RPMI7951 (cell line): Measurements from ENCODE around the gene CCDC33. TPM values are rescaled to one million over a fixed set of nuclear protein-coding genes. Genes with fewer than 3 reads are reported as not detected.
A peak's percentile ranks its signal among the peaks of the same experiment; 100 is the strongest.

Source experiments
- DNase-seq: peaks from one replicate; pipeline ENCODE4 v3.0.0-alpha.2; 2012; ENCODE audit warnings: low read depth
- total RNA-seq: library from RNA; depleted of rRNA; stranded (reverse); fragments of >200 nt; shearing (Covaris generic); gene quantifications from 2 replicates; pipeline ENCODE4 v1.2.3, GENCODE V29; 2014

The CCDC33 gene
- total RNA-seq, 1 experiment from 2014 or later: 1.1 TPM

DNA sequence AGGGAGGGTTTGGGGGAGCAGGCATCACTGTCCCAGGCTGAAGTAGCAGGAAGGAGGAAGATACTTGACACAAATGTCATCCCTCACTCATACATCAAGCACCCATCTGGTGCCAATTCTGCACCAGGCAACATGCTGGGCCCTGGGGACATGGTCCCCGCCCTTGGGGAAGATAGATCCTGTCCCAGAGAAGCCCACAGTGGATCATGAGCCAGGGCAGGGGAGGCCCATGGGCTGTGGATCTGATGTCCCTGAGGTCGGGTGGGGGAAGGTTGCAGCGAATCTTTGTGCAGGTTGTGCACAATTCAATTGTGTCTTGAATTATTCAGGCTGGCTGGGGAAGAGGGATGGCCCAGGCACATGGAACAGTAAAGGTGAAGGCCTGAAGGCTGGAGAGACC, 6.4 kb upstream of the CCDC33 start:
- DNase-seq: no peak

DNA sequence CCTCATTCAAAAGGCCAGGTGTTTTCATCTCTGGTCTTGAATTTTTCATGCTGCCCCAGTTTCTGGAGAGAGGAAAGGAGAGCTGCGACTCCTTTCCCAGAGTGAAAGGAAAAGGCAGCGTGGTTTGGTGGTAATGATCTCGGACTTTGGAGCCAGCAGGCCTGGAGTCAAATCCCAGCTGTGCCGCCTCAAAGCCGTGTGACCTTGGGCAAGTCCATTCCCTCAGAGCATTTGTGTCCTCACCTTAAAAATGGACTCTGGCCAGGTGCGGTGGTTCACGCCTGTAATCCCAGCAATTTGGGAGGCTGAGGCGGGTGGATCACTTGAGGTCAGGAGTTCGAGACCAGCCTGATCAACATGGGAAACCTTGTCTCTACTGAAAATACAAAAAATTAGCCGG, 4.7 kb upstream of the CCDC33 start:
- DNase-seq: no peak

DNA sequence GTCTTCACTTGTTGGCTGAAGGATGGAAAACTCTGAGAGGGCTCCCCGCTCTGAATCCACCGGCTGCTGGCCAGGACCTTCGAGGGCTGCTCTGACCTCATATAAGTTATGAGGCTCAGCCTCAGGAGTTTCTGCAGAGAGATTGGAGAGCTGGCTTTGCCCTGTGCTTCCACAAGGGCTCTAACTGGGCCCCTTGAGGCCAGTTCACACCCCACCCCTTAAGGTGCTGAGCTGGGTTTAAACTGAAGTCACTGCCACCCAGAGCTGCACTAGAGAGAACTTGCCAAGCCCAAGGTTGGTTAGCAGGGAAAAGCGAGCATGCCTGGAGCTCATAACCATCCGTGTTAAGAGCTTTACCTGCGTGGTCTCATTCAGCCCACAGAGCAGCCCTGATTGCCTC, 2.8 kb upstream of the CCDC33 start:
- DNase-seq: no peak

DNA sequence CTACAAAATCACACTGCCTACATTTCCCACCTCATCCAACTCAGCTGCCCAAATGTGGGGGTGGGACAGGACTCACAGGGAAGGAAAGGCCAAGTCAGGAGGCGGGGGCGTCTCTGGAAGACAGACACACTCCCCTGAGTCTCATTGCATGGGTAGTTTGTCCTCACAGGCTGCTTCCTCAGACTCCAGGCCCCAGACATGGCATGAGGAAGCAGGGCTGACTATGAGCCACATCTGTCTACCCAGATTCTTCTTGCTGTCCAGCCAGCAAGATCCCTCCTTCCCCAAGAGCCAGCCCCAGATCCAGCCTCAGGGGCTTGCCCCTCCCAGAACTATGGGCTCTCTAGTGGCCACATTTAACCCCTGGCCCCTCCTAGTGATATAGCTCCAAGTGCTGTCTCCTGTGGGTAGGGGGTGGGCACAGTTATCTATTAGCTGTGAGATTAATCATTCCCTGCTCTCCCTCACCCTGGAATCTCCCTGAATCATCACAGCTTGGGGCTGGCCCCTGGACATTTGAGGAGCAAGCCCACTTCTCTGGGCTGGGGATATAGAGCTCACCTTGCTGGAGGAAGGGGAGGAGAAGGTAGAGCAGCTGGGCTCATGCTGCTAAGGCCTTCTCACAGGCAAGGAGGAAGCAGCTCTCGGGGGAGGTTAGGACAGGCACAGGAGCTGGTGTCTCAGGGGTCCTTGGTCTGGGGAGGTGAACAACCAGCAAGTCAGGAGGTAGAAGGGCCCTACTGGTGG, 2.1 kb upstream of the CCDC33 start:
- DNase-seq: no peak

DNA sequence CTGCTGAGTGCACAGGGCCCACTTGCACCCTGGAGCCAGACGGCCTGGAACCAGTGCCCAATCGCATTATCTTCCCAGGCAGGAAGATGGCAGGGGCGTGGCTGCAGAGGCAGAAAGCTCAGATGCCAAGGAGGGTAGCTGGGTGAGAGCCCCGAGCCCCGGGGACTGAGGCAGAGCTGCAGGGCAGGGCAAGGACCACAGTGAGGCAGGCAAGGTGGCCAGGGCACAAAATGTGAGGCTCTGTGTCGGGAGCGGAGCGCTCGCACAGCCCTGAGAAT, 1.6 kb upstream of the CCDC33 start:
- no peak for DNase-seq

DNA sequence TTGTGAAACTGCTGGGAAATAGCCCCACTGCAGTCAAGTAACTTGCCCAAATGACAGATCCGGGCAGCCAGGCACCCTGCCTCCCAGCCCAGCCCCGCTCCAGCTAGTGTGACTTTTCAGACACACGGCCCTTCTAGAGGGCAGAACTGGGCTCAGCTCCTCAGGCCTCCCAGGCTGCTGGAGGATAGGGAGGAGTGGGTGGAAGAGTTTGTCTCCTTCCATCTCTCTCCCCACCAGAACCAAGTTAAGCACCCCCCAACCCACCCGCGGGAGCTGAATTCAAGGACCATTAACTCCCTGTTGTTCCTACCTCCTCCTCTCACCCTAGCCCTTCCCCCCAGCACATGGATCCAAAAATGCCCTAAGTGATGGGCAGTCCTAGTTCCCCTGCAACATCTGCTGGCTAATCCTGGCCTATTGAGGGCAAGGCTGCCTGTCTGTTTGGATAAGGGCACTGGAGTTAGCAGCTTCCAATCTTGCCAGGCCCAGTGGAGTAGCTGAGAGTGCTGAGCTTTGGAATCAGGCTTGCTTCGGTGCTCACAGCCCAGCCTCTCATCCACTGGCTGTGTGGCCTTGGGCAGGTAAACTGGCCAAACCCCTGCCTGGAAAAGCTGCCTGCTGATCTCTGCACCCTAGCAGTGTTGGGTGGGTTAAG, 3.1 kb downstream of the CCDC33 start:
- DNase-seq: no peak

DNA sequence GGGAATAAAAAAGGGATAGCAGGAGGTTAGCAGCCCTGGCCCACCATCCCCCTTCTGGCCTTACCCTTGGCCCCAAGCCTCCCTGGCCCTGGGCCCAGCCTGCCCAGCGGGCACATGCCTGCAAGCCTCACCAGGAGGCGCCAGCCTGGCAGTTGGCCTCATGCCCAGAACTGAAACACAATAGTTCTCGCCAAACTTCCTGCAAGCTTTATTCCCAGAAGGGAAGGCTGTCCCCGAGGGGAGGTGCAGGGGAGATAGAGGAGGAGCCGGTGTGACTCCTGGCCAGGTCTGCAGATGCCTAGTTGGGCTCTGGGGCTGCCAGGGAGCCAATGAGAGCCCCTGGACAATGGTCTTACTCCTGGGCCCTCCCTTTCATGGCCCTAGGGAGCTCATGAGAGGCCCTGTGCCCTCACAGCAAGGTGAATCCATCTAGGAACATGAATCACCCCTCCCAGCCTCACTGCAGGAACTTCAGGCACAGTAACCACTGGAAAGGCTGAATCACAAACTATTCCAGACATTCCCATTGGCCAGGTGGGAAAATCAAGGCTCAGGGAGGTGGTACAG, 4.0 kb downstream of the CCDC33 start:
- peak; percentile 91 for DNase-seq

DNA sequence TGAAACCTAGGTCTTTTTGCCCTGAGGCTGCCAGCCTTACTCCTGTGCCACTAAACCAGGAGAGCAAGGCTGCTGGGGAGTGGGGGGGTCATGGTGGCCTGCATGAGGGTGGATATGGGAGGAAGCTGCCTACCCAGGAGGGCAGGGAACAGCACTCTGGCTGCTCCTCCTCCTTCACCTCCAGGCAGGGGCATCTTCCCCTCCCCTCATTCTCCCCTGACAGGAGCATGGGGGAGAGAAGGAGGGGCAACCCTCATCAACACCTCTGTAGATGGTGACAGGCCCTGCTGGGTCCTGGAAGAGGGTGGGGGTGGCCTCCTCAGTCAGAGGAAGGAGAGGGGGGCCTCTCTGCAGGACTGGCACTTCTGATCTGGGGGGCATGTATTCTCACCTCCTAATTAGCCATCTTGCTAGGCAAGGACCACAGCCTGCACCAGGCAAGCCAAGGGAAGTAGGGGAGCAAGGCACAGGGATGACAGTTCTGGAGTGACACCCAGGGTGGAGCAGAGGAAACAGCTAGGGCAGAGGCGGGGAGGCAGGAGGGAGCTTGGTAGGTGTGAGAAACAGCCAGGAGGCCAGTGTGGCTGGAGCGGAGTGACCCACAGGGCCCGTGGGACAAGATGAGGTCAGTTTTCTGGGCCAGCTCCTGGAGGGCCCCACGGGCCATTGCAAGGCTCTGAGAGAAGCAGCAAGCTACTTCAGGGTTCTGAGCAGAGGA, 4.9 kb downstream of the CCDC33 start:
- DNase-seq: no peak

DNA sequence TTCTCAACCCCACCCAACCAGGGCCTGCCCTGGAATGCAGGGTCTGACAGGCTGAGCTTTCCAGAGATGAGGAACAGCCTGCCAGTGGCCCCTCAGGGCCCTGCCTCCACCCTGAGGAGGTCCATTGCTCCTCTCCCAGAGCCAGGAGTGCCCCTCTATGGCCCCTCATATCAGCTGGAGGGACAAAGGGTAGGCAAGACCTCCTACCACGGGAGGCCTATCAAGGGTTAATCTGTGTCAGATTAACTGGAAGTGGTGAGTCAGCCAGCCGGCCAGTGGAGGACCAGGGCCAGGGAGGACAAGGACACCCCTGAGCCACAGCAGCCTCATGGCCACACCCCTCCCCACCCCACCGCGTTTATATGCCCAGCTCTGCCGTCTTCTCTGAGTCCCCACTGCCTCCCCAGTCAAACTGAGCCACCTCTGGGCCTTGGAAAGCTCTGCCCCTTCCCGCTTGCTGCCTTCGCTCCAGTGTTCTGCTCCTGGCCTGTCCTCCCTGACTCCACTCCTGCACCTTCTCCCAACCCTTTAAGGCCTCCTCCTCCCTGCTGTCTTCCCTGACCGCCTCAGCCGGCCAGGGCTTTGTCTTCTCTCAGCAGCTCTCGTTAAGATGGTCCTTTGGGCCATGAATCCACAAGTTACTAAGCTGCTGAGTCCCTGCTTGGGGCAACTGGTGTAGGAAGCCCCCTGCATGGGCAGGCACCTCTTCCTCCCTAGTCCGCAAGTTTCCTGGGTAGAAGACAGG, 6.5 kb downstream of the CCDC33 start:
- peak; percentile 85 for DNase-seq

DNA sequence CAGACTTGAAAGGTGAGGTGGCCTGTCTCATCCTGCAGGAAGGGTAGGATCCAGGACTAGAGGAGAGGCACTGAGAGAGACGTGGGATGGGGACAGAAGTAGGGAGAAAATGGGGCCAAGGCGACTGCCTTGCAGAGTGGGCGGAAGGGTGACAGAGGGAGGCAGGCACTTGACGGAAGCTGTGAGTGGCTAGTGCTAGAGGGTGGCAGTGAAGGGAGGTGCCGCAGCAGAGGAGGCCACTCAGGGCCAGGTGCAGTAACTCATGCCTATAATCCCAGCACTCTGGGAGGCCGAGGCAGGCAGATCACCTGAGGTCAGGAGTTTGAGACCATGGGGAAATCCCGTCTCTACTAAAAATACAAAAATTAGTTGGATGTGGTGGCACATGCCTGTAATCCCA, 7.3 kb downstream of the CCDC33 start:
- DNase-seq: no peak

DNA sequence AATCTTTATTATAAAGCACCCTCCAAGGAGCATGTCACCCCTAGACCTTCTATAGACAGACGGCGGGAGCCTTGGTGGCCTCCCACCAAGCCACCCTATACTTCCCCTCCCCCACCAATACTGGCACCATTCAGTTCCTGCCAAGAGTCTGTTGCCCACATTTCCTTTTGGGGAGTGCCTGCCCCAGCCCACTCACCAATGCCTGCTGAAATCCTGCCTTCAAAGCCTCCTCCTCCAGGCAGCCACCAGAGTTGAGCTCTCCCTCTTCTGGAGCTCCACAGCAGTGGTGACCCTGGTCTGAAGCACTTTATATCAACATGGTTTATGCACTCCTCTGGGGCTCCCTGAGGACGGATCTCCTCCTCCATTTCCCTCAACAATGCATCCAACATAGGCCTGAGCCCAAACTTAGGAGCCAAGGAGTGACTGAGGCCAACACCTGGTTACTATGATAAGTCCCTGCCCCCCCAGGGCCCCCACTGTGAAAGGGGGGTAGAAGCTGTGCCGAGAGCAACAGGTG, 8.8 kb downstream of the CCDC33 start:
- no peak for DNase-seq

DNA sequence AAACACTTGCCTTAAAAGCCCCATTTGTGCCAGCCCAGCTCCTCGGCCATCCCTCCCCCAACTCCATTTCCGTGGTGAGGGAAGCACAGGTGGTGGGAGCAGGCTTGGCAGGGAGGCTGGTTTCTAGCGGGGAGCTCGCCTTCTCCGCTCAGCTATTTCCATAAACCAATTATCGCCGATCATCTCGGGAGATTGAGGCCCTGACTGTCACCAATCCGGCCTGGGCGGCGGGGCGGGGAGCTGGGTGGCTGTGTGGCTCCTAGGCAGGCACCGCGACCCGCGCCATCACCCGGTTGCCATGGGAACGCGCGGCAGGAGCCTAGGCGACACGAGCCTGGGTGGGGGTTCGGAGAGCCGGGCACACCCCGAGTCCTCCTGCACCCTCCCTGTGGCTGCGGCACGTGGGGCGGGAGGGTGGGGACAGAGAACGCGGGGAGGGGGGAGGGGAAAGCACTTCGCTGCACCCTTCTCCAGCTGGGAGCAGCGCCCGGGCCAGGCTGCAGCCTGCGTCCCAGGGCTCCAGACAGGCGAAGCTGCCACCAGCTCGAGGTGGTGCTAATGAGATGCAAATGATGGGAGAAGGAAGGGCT, 9.3 kb downstream of the CCDC33 start:
- no peak for DNase-seq

DNA sequence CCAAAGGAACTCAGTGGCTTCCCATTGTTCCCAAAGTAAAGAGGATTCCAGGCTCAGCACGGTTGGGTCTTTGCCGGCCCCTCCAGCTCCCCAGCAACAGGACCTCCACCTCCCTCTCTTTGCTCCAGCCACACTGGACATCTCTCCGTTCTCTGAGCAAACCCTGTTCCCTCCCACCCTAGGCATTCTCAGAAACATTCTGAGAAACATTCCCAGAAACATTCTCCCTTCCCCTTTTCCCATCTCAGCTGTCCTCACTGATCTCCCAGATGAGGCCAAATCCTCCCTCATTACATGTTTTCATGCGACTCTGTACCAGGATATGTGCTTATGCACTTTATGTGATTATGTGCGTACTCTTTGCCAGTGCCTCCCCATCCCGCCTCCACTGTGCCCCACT, 14.1 kb downstream of the CCDC33 start:
- no peak for DNase-seq

DNA sequence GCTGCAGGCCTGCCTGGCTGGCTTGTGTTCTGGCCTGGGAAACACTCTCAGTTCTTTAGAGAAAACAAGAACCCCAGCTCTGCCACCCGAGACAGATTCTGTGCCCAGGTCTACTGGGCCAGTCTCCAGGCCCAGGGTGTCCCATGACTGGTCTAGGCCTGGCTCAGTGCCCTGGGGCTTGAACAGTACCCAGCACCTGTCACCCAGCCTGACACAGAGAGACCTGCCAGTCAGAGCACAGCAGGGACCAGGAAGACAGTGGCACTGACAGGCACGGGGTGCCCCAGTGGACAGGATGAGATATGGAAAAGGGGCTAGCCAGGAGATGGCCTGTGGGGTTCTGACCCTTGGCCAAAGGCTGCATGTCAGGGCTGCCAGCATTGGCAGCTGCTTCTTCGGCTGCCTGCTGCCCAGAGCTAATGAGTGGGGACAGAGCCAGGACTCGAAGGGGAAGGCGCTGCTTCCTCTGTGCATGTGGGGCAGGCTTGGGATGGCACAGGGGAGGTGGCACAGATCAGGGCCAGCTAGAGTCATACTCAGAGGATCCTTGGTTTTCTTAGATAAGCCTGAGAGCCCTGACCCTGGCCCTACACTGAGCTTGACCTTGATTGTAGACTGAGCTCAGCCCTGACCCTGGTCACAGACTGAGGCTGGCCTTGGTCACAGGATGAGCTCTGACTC, 15.1 kb downstream of the CCDC33 start:
- no peak for DNase-seq

DNA sequence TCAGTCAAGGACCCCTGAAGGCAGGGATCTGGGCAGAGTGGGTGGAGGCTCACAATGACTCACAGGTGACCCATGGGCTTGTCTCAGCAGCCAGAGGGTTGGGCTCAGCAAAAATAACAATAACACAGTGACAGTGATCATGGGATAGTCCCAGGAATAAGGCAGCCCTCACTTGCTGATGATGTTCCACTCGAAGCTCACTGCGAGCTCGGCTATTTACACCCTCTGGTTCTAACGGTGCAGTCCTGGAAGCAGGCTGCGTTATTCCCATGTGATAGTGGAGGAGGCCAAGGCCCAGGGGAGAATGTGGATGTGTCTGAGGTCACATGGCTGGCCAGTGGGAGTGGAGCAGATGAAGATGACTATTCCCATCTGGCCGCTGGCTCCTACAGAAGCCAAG, 16.2 kb downstream of the CCDC33 start:
- DNase-seq: peak; percentile 22

DNA sequence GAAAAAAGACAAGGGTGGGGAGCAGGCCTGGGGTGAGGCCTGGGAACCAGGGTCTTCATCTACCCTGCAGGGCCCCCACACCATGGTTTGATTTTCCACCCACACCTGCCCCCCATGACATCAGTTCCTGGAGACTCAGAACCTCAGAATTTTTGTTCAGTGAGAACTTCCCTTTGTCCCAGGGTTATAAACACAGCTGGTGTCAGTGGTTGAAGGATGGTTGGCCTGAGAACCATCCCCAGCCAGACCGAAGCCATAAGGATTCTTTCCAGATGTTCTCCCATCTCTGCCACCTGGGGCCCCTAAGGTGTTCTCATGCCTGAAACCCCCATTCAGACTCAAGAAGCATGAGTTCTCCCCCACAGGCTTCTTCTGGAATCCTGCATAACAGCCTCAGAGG, 16.6 kb downstream of the CCDC33 start:
- peak; percentile 41 for DNase-seq

DNA sequence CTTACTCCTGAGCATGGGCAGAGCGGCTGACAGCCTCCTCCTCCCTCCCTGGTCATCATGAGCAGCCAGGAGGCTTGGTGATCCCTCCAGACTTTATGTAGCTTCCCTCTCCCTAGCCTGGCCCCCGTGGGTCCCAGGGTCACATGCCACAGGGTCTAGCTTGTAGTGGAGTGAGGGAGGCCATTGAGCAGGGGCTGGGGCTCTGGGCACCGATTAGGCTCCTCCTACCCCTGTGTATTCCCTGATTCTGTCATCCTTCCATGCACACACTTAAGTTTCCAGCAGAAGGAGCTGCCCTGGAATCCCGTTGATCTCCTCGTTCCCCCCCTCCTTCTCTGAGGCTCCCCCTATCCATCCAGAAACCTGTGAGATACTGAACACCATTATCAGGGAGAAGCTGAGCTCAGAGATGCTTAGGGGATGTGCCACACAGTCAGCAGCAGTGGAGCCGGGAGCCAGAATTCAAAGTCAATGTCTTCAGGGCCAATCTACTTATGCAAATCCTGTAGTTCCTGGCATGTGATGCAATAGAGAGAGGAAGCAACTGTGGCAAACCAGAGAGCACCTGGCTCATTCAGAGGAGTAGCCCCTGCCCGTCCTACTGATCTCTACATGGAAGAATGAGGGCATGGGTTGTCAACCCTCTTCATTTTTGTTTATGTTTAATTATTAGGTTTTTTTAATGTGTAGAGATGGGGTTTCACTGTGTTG, 17.2 kb downstream of the CCDC33 start:
- DNase-seq: no peak

DNA sequence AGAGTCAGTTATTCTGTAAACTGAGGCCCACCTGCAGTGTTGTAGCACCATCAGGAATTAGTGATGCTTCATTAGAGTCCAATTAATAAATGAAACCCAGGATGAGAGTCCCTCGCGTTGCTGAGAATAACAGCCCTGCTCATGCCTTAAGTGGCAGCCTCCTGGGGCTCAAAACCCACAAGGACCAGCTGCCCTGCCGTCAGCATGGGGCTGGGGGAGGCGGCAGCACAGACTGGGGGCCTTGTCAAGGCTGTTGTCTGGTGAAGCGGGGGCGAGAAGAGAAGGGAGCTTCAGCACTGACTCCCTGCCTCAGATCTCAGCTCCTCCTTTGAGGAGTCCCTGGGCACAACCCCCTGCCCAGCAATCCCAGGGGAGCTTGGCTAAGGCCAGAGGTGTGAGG, 21.0 kb downstream of the CCDC33 start:
- no peak for DNase-seq

DNA sequence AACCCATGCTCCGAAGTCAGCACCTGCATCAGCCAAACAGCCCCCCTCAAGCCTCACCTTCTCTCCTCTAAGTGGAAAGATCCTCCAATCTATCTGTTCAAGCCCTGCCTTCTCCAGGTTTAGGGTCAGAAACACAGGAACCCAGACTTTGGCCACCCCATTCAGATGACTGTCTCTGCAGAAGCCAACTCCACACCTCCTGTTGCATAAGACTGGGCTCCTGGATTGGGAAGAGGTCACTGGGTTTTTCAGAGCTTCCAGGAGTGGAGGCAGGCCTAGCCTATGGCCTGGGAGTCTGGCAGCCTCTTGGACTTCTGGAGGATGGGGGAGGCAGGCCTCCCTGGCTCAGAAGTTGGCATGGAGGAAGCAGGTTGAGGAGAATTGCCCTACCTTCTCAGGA, 21.5 kb downstream of the CCDC33 start:
- no peak for DNase-seq
